OCI-LY3 (cell line): ENCODE results near the gene ZNF821.
"Not testable (repeated sequence)": the region's sequence is repeated elsewhere in the genome, so short reads cannot be mapped to it uniquely, and the experiment has no call there.

Experiments
- CTCF ChIP-seq: fragments of 200-600, 300-600 bp; sonication (generic); IDR thresholded peaks from 2 replicates; pipeline ENCODE4 v1.5.1; 2014; ENCODE audit warnings: antibody characterized with exemption, low read length, low read depth
- EZH2phosphoT487 ChIP-seq: fragments of 200-600 bp; shearing (Covaris generic); IDR thresholded peaks from 2 replicates; pipeline ENCODE4 v1.6.1; 2018; ENCODE audit warnings: antibody characterized with exemption, mixed run types, low read depth

- TF ChIP-seq CTCF, EZH2phosphoT487: not testable (repeated sequence)
These were observed 16.8 kb downstream of the ZNF821 start for GRCh38 chr16:71867175-71867574.
